ENCODE results near the gene ACSM3. TPM values are rescaled to one million over a fixed set of nuclear protein-coding genes. Genes with fewer than 3 reads are reported as not detected.
A peak's percentile ranks its signal among the peaks of the same experiment; 100 is the strongest.
"Not testable (repeated sequence)": the region's sequence is repeated elsewhere in the genome, so short reads cannot be mapped to it uniquely, and the experiment has no call there.

Gene ACSM3
- total and polyA plus RNA-seq, 2 experiments from 2014 or later = 5.7 to 8.7 TPM

DNA sequence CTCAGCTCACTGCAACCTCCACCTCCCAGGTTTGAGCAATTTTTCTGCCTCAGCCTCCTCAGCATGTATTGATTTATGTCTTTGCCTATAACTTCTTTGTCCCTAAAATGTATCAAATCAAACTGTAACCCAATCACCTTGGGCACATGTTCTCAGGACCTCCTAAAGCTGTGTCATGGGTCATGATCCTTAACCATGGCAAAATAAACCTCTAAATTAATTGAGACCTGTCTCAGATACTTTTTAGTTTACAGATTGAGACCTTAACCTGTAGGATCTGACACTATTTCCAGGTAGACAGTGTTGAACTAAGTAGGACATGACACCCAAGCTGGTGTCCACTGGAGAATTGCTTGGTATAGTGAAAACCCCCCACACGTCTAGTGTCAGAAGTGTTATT, 2.6 kb upstream of the ACSM3 start:
- Histone ChIP-seq H3K27me3 (ENCODE audit: insufficient read depth) (no peaks in the 10 kb centered on the region), H3K27ac (ENCODE audit: low read depth) (no peak overlapping the region), H3K79me2 (replicated peaks; ENCODE audit: insufficient read depth) (no peaks in the 10 kb centered on the region), H3K4me1 (ENCODE audit: insufficient read depth) (no peaks in the 10 kb centered on the region), H4K20me1 (replicated peaks; ENCODE audit: insufficient read depth) (no peaks in the 10 kb centered on the region), H3K4me3 (no peak overlapping the region), H3K36me3 (ENCODE audit: insufficient read depth) (no peaks in the 10 kb centered on the region), H3F3A (replicated peaks; ENCODE audit: low read depth) (no peaks in the 10 kb centered on the region), H3K9me2 (ENCODE audit: insufficient read depth) (no peaks in the 10 kb centered on the region), H2AFZ (no peak overlapping the region), H3K4me2 (no peak overlapping the region)
- Mint-ChIP-seq H3K27me3 (ENCODE audit: insufficient read depth, low read depth, poor library complexity) (no peaks in the 10 kb centered on the region), H3K4me3 (no peak overlapping the region), H3K36me3 (ENCODE audit: low read depth) (no peaks in the 10 kb centered on the region), H3K4me1 (peaks cover 5% of the 10 kb centered on the region; the same call in 2 of the 3 replicates), H3K9me3 (peaks cover 12% of the 10 kb centered on the region; the same call in 2 of the 3 replicates), H3K27ac (no peak overlapping the region)
- no peak for ATAC-seq
- TF ChIP-seq EZH2 (IDR thresholded peaks at IDR 0.05; ENCODE audit: low read depth, unreplicated experiment) (no peak), ZNF114 (CRISPR knock-in tag; IDR thresholded peaks at IDR 0.05) (no peak)
- DNase-seq (ENCODE audit: low spot score) = no peak

DNA sequence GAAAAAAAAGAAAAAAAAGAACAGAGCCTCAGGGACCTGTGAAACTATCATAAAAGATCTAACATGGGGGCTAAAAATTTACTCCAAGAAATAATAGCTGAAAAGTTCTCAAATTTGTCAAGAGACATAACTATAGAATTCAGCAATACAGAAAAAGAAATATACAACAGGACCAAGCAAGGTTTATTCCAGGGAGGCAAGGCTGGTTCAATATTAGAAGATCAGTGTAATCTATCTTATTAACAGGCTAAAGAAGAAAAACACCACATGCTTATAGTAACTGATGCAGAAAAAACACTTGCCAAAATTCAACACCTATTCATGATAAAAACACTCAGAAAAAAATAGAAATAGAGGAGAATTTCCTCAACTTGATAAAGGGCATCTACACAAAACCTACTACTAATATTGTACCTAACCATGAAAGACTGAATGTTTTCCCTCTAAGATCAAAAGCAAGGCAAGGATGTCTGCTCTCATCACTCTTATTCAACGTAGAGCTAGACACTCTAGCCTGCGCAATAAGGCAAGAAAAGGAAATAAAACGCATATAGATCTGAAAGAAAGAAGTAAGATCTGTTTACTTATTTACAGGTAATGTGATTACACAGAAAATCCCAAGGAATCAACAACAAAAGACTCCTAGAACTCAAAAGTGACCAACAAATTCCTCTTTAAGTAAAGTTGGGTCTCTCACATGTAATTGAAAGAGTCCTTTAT, 1.2 kb upstream of the ACSM3 start:
- H3K27me3 Mint-ChIP-seq (ENCODE audit: insufficient read depth, low read depth, poor library complexity) = no peaks in the 10 kb centered on the region
- Histone ChIP-seq H3K4me1 (ENCODE audit: insufficient read depth) (no peaks in the 10 kb centered on the region), H3K27ac (ENCODE audit: low read depth) (no peak overlapping the region), H3K27me3 (ENCODE audit: insufficient read depth) (no peaks in the 10 kb centered on the region), H3K79me2 (replicated peaks; ENCODE audit: insufficient read depth) (no peaks in the 10 kb centered on the region), H3K9me2 (ENCODE audit: insufficient read depth) (no peaks in the 10 kb centered on the region), H3F3A (replicated peaks; ENCODE audit: low read depth) (no peaks in the 10 kb centered on the region), H2AFZ (peak overlapping the region; percentile 43; the same call in 1 of the 2 replicates), H3K4me2 (peak overlapping the region; percentile 60; the same call in 1 of the 2 replicates), H3K4me3 (peak overlapping the region; percentile 47; the same call in 1 of the 2 replicates), H3K36me3 (ENCODE audit: insufficient read depth) (no peaks in the 10 kb centered on the region), H4K20me1 (replicated peaks; ENCODE audit: insufficient read depth) (no peaks in the 10 kb centered on the region)
- H3K27ac Mint-ChIP-seq = no peak overlapping the region
- H3K4me3 Mint-ChIP-seq = no peak overlapping the region
- no peak for DNase-seq (ENCODE audit: low spot score)
- no peak for ATAC-seq
- TF ChIP-seq CREB1 (CRISPR knock-in tag; IDR thresholded peaks at IDR 0.05; ENCODE audit: low read depth) (no peak), ZNF462 (CRISPR knock-in tag; IDR thresholded peaks at IDR 0.05) (no peak), EZH2 (IDR thresholded peaks at IDR 0.05; ENCODE audit: low read depth, unreplicated experiment) (no peak)
- peaks cover 5% of the 10 kb centered on the region; the same call in 2 of the 3 replicates for H3K4me1 Mint-ChIP-seq
- no peaks in the 10 kb centered on the region for H3K36me3 Mint-ChIP-seq (ENCODE audit: low read depth)
- peaks cover 12% of the 10 kb centered on the region; the same call in 2 of the 3 replicates for H3K9me3 Mint-ChIP-seq

DNA sequence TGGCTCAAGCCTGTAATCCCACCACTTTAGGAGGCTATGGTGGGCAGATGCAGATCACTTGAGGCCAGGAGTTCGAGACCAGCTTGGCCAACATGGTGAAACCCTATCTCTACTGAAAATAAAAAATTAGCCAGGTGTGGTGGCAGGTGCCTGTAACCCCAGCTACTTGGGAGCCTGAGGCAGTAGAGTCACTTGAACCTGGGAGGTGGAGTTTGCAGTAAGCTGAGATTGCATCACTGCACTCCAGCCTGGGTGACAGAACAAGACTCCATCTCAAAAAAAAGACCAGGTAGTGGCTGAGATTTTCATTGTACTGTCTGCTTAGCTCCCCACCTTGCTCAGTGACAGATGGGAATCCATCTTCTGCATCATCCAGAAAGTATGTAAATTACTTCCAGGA, 634 bp downstream of the ACSM3 start:
- not testable (repeated sequence) for H3K27me3 Mint-ChIP-seq (ENCODE audit: insufficient read depth, low read depth, poor library complexity); H3K27ac ChIP-seq (ENCODE audit: low read depth); H3K36me3 Mint-ChIP-seq (ENCODE audit: low read depth); H3K79me2 ChIP-seq (replicated peaks; ENCODE audit: insufficient read depth); H3K4me1 Mint-ChIP-seq; H3K4me3 Mint-ChIP-seq; H3K4me1 ChIP-seq (ENCODE audit: insufficient read depth); H3F3A ChIP-seq (replicated peaks; ENCODE audit: low read depth); H3K4me3 ChIP-seq; H3K9me2 ChIP-seq (ENCODE audit: insufficient read depth); H2AFZ ChIP-seq; H4K20me1 ChIP-seq (replicated peaks; ENCODE audit: insufficient read depth); ATAC-seq; H3K27me3 ChIP-seq (ENCODE audit: insufficient read depth); DNase-seq (ENCODE audit: low spot score); H3K27ac Mint-ChIP-seq; H3K36me3 ChIP-seq (ENCODE audit: insufficient read depth)
- H3K4me2 ChIP-seq = 0 out of 2 replicates have a peak overlapping the region, but pooled peaks have one; percentile 60
- peaks cover 12% of the 10 kb centered on the region; the same call in 2 of the 3 replicates for H3K9me3 Mint-ChIP-seq
